LNCAP (cell line): ENCODE results near the gene CRYZL1.

Source experiments
- TF ChIP-seq, protein P1 (sequence below): fragments of 450-650 bp; IDR thresholded peaks from 2 replicates; pipeline ENCODE4 v1.5.1; 2017; ENCODE audit warnings: mild to moderate bottlenecking

Gene CRYZL1

DNA sequence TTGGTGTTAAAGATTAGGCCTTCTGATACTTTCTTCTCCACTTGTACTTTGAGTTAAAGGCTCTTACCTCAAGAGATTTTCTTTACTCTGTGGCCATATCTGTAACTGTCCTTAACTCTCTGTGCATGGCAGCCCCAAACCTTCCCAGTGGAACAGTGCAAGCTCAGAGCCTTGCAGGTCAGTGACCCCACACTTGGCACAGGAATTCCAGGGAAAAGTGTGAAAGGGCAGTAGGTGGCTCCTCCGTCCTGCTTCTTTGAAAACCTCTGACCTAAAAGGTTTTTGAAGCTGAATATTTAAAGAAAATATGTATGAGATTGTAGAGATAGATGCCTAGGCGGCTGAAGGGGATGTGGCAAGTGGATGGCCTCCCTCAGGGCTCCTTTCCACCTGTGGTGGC is 27.1 kb upstream of the CRYZL1 start:
- TF ChIP-seq, protein P1, sequence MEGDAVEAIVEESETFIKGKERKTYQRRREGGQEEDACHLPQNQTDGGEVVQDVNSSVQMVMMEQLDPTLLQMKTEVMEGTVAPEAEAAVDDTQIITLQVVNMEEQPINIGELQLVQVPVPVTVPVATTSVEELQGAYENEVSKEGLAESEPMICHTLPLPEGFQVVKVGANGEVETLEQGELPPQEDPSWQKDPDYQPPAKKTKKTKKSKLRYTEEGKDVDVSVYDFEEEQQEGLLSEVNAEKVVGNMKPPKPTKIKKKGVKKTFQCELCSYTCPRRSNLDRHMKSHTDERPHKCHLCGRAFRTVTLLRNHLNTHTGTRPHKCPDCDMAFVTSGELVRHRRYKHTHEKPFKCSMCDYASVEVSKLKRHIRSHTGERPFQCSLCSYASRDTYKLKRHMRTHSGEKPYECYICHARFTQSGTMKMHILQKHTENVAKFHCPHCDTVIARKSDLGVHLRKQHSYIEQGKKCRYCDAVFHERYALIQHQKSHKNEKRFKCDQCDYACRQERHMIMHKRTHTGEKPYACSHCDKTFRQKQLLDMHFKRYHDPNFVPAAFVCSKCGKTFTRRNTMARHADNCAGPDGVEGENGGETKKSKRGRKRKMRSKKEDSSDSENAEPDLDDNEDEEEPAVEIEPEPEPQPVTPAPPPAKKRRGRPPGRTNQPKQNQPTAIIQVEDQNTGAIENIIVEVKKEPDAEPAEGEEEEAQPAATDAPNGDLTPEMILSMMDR, result no peak

DNA sequence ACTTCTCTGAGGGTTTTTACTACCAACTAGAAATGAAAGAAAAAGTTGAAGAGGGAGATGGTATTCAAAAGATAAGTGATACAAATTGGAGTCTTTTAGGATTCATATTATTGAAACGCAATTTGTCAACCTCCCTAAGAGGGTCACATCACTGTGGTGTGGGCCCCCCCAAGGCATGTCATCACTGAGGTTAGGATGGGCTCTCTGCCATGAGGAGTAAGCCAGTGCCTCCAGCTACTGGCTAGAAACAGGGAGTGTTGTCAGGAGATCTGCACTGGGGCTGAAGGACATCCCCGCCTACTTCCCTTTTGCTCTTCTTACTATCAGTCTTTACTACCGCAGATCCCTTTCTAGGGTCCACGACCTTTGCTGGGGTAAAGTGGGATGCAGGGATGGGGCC is 26.6 kb upstream of the CRYZL1 start:
- TF ChIP-seq, protein P1, result no peak

- TF ChIP-seq, protein P1, result no peak
These were observed 26.1 kb upstream of the CRYZL1 start for GRCh38 chr21:33667636-33668035.

- TF ChIP-seq, protein P1, result no peak
These were observed 24.6 kb upstream of the CRYZL1 start for GRCh38 chr21:33666153-33666552.

DNA sequence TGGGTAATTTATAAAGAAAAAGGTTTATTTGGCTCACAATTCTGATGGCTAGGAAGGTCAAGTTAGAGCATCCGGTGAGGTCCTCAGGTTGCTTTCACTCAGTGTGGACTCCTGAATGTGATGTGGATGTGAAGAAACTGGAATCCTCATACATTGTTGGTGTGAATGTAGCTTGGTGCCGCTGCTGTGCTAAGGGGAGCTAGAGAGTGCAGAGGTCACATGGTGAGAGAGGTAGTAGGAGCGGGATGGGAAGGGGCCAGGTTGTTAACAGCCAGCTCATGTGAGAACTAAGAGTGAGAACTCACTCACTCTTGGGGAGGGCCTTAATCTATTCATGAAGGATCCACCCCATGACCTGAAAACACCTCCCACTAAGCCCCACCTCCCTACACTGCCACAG is 22.6 kb upstream of the CRYZL1 start:
- TF ChIP-seq, protein P1, result no peak

- TF ChIP-seq, protein P1, result no peak
These were observed 21.7 kb upstream of the CRYZL1 start for GRCh38 chr21:33663241-33663640.

DNA sequence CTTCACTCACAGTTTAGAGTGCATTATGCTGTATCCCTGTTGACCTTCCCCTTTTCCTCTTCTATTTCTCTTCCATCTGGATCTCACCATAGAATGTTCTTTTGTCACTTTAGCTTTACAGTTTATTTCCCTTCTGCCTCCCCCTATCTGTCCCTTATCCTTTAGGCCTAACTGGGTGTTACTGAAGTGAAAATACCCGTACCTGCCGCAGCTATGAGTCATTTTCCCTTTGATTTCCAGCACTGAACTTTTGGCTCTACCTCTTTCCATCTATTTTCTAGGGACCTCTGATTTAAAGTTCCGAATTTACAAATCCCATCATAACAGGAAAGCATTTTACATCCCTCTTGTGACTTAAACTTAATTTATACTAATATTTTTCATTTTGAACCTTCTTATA is 20.5 kb upstream of the CRYZL1 start:
- TF ChIP-seq, protein P1, result no peak

- TF ChIP-seq, protein P1, result no peak
These were observed 19.6 kb upstream of the CRYZL1 start for GRCh38 chr21:33661146-33661545.
